ENCODE results near the gene COMMD8.

DNA sequence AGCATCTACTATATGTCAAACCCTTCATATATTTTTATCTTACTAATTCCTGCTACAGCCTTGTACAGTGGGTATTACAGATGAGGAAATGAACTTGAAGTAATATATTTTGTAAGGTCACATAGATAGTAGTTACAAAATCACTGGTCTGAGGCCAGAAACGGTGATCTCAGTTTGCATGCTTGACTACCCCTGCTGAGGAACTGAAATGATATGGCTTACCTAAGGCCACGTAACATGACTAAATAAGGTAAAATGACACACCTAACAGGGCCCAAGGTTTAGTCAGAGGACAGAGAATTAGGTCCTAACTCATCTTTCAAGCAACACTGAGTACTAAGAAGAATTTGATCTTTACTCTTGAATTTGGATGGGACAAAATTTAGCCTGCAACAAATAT lies 1.5 kb upstream of the COMMD8 start:
- TF ChIP-seq POLR2A (IDR thresholded peaks at IDR 0.05) = no peak
- TF ChIP-seq, protein P1, sequence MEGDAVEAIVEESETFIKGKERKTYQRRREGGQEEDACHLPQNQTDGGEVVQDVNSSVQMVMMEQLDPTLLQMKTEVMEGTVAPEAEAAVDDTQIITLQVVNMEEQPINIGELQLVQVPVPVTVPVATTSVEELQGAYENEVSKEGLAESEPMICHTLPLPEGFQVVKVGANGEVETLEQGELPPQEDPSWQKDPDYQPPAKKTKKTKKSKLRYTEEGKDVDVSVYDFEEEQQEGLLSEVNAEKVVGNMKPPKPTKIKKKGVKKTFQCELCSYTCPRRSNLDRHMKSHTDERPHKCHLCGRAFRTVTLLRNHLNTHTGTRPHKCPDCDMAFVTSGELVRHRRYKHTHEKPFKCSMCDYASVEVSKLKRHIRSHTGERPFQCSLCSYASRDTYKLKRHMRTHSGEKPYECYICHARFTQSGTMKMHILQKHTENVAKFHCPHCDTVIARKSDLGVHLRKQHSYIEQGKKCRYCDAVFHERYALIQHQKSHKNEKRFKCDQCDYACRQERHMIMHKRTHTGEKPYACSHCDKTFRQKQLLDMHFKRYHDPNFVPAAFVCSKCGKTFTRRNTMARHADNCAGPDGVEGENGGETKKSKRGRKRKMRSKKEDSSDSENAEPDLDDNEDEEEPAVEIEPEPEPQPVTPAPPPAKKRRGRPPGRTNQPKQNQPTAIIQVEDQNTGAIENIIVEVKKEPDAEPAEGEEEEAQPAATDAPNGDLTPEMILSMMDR (IDR thresholded peaks at IDR 0.05) = no peak
